SK-N-MC (cell line): ENCODE measurements around the gene C6orf141.
"Not testable (repeated sequence)": the region's sequence is repeated elsewhere in the genome, so short reads cannot be mapped to it uniquely, and the experiment has no call there.

ENCODE experiments used
- DNase-seq: peaks from one replicate; pipeline ENCODE4 v3.0.0-alpha.2; 2011; ENCODE audit warnings: low read depth, low spot score
- H3K27ac ChIP-seq: fragments of 200-600 bp; sonication (generic); 2 replicates; pipeline ENCODE4 v1.5.1; 2016; ENCODE audit warnings: mixed run types
- H3K36me3 ChIP-seq: fragments of 200-600 bp; sonication (generic); 2 replicates; pipeline ENCODE4 v1.6.1; 2017; ENCODE audit warnings: antibody characterized with exemption, low read length, mixed read lengths; ENCODE audit not compliant: insufficient read depth
- H3K4me3 ChIP-seq: fragments of 200-600 bp; sonication (generic); 2 replicates; pipeline ENCODE4 v1.5.1; 2016
- H3K9ac ChIP-seq: fragments of 200-600 bp; sonication (generic); 2 replicates; pipeline ENCODE4 v1.8.0; 2017; ENCODE audit warnings: mixed run types, mixed read lengths; ENCODE audit not compliant: insufficient read length
- H3K9me3 ChIP-seq: fragments of 200-600 bp; sonication (generic); 2 replicates; pipeline ENCODE4 v1.6.1; 2017; ENCODE audit warnings: low read depth, mild to moderate bottlenecking, antibody characterized with exemption, low read length, moderate library complexity, mixed read lengths
- EZH2 ChIP-seq: fragments of 200-600 bp; sonication (generic); IDR thresholded peaks from one replicate; pipeline ENCODE4 v1.6.1; 2017; ENCODE audit warnings: antibody characterized with exemption
- FOXP2 ChIP-seq: optimal IDR thresholded peaks from 2 replicates; pipeline ENCODE3; 2011; ENCODE audit warnings: mild to moderate bottlenecking, moderate library complexity; ENCODE audit not compliant: insufficient read depth; ENCODE audit errors: extremely low read length, control extremely low read depth
- POLR2AphosphoS5 ChIP-seq: IDR thresholded peaks from 2 replicates; pipeline ENCODE4 v1.6.1; 2012; ENCODE audit warnings: mild to moderate bottlenecking, low read depth, low read length, borderline replicate concordance

C6orf141 gene

GRCh38 chr6:49582529-49582928, 32.1 kb downstream of the C6orf141 start:
- Histone ChIP-seq H3K9me3 (no peaks in the 10 kb centered on the region), H3K27ac (no peak overlapping the region), H3K9ac (no peak overlapping the region), H3K36me3 (no peaks in the 10 kb centered on the region), H3K4me3 (no peak overlapping the region)
- DNase-seq, result no peak
- TF ChIP-seq FOXP2 (no peak), POLR2AphosphoS5 (no peak), EZH2 (no peak)

GRCh38 chr6:49587262-49587661, 36.8 kb downstream of the C6orf141 start:
- H3K9ac ChIP-seq, H3K4me3 ChIP-seq, H3K9me3 ChIP-seq, DNase-seq, H3K36me3 ChIP-seq, H3K27ac ChIP-seq: not testable (repeated sequence)
